SIG-M5 treated with dmso at 0.1 percent for 504 hours (cell line): ENCODE measurements around the gene CFHR1.
A peak's percentile ranks its signal among the peaks of the same experiment; 100 is the strongest.
"Not testable (repeated sequence)": the region's sequence is repeated elsewhere in the genome, so short reads cannot be mapped to it uniquely, and the experiment has no call there.

Experiments used
- DNase-seq: peaks from one replicate; lab custom pipeline; 2025; ENCODE audit not compliant: unreplicated experiment; lab: John Stamatoyannopoulos, UW

Gene CFHR1

DNA sequence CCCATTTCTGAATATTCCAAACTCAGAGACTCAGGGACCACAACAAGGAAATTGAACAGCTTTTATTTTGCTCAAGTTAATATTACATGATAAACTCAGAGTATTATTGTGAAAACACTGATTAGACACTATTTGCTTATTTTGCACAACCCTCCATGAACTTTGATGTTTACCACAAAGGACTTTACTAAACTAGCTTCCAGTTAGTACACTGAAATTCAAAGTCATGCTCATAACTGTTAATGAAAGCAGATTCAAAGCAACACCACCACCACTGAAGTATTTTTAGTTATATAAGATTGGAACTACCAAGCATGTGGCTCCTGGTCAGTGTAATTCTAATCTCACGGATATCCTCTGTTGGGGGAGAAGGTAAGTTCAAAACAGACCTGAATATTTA, at the start of gene CFHR1:
TSS of gene CFHR1 (plus strand) at position 201 of the 400 bp plus-strand sequence. CDS start at position 315, 114 bp downstream.
- DNase-seq: not testable (repeated sequence)

GRCh38 chr1:196769823-196770222, 49.7 kb upstream of the CFHR1 start:
- not testable (repeated sequence) for DNase-seq

GRCh38 chr1:196773713-196774112, 45.8 kb upstream of the CFHR1 start:
- DNase-seq: no peak

DNA sequence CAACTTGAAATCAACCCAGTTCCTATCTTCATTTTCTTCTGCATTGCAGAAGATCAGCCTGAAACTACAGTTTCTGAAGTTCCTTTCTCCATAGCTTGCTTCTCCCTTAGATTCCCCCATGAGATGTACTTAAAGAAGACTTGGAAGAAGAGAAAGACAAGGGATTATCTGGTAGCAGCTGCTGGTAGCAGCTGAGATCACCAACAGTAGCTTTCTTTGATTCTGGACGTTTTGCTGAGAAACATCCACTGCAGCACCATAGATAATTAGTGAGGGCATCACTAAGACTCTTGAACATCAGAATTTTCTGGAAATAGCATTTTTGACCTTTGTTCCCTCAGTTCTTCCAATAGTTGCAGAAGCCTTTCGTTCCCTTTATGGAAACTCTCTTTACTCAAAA, 45.4 kb upstream of the CFHR1 start:
- no peak for DNase-seq

DNA sequence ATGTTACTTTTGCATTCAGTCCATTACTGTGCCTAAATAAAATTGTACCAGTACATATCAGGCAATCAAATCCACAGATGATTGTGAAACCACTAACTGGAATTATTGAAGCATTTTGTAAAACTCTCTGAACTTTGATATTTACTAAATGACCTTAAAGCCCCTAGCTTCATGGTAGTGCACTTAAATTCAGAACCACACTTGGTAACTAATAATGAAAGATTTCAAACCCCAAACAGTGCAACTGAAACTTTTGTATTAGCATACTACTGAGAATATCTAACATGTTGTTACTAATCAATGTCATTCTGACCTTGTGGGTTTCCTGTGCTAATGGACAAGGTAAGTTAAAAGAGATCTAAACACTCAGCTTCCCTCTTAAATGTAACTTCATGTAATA, 44.9 kb upstream of the CFHR1 start, which contains the start of gene CFHR3:
TSS of gene CFHR3 (plus strand) at position 238 of the 400 bp plus-strand sequence. CDS start at position 285, 47 bp downstream.
- no peak for DNase-seq

GRCh38 chr1:196777603-196778002, 41.9 kb upstream of the CFHR1 start:
- no peak for DNase-seq

GRCh38 chr1:196779093-196779492, 40.4 kb upstream of the CFHR1 start:
- no peak for DNase-seq

DNA sequence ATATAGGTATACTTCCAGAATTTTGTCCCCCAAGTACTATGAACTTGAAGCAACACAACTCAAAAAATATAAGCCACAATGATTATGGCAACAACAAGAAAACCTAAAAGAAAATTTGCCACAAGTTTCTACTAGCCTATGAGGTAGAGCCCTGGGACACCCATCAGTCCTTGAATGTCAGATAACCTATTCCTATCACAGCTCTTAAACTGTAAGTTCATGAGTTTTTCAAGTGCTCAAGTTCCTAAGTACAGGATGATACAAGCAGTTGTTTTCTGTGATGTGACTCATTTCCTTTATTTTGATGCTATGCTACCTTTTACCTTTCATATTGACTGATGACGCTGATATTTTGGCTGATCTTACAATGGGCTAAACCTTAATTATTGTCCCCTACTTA, 28.3 kb upstream of the CFHR1 start:
- not testable (repeated sequence) for DNase-seq

GRCh38 chr1:196794103-196794502, 25.4 kb upstream of the CFHR1 start:
- not testable (repeated sequence) for DNase-seq

DNA sequence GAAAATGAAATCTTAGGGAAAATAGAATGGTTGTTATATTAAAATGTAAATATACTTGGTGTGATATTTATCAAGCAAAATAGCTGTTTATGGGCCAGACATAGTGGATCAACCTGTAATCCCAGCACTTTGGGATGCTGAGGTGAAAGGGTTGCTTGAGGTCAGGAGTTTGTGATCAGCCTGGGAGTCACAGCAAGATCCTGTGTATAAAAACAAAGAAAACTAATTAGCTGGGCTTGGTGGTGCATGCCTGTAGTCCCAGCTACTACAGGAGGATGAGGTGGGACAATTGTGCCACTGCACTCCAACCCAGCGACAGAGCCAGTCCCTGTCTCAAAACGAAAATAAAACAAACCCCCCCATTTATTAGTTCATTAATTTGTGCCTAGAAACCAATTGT, 21.6 kb upstream of the CFHR1 start:
- DNase-seq: no peak

DNA sequence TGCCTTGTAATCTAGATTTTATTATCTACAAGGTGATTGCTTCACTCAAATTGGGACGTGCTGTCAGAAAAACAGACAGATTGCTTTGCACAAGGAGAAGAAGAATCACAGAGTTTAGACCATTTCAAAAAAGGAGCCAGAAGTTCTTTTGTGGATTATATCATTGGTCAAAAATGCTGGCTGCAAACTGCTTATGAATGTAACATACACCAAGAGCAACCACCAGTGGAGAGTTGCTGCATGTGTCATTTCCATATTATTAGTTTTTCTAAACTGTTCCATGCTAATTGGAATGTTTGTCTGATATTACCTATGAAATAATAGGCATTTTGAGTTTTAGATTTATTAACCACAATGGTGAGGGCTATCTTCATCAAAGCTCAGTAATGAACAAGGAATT, 17.6 kb upstream of the CFHR1 start:
- DNase-seq: not testable (repeated sequence)

DNA sequence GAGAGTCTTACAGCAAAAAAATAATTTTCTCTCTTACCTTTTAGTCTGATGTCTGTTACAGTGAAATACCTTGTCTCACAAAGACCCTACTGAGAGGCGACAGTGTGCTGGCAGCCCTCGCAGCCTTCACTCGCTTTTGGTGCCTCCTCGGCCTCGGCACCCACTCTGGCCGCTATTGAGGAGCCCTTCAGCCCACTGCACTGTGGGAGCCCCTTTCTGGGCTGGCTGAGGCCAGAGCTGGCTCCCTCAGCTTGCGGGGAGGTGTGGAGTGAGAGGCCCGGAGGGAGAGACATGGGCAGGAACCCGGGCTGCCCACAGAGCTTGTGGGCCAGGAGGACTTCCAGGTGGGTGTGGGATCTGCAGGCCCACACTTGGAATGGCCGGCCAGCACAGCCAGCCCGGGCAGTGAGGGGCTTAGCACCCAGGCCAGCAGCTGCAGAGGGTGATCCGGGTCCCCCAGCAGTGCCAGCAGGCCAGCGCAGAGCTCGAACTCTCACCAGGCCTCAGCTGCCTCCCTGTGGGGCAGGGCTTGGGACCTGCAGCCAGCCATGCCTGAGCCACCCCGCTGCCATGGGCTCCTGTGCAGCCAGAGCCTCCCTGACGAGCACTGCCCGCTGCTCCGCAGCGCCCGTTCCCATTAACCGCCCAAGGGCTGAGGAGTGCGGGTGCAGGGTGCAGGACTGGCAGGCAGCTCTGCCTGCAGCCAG, 10.8 kb upstream of the CFHR1 start:
- DNase-seq: no peak

- DNase-seq: not testable (repeated sequence)
Observed at GRCh38 chr1:196817442-196817841, 2.1 kb upstream of the CFHR1 start.

GRCh38 chr1:196827860-196828259, 8.3 kb downstream of the CFHR1 start:
- DNase-seq: peak; percentile 58

DNA sequence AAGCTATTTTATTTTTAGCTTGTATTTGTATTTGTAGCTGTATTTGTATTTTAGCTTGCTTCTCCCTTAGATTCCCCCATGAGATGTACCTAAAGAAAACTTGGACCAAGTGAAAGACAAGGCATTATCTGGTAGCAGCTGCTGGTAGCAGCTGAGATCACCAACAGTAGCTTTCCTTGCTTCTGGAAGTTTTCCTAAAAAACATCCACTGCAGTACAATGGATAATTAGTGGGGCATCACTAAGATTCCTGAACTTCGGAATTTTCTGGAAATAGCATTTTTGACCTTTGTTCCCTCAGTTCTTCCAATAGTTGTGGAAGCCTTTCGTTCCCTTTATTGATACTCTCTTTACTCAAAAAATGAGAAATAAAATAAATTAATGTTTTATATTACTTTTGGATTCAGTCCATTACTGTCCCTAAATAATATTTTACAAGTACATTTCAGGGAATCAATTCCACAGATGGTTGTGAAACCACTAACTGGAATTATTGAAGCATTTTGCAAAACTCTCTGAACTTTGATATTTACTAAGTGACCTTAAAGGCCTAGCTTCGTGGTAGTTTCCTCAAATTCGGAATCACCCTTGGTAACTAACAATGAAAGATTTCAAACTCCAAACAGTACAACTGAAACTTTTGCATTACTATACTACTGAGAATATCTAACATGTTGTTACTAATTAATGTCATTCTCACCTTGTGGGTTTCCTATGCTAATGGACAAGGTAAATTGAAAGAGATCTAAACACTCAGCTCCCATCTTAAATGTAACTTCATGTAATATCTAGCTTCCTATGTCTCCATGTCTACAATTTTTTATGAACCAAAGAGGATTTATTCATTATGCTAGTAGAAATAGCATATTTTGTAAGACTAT, 30.3 kb downstream of the CFHR1 start:
- DNase-seq: not testable (repeated sequence)

- no peak for DNase-seq
Observed at GRCh38 chr1:196856053-196856452, 36.5 kb downstream of the CFHR1 start.

DNA sequence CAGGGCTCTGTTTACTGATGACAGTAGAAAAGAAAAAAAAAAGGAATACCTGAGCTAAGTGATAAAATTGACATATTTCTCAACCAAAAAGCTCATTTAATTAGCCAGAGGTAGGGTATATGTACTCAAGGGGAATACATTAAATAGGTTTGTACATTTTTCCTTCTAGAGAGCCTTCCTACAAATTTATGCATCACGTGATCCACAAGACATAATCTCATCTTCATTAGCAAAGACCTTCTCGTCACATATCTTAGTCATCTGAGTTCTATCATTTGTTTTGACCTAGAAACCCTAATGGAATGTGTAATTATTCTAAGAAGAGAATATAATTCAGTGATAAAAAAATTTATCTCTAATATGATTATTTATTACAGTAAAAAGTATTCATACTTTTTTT, 37.7 kb downstream of the CFHR1 start:
- no peak for DNase-seq

DNA sequence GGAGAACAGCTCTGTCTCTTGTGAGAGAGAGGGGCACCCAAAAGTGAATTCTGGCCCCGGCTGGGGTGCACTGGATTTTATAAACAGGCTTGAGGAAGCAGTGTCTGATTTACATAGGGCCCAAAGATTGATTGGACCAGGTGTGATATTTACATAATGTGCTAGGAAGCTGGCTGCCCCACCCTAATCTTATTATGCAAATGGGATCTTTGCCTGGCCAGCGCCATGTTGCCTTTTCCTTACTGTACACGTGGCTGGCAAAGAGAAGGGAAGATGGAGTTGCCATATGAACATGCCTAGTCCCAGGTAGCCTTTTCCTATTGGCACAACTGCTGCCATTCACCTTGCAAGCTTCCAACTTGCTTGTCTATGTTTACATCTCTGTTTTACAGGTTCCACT, 39.3 kb downstream of the CFHR1 start:
- no peak for DNase-seq

DNA sequence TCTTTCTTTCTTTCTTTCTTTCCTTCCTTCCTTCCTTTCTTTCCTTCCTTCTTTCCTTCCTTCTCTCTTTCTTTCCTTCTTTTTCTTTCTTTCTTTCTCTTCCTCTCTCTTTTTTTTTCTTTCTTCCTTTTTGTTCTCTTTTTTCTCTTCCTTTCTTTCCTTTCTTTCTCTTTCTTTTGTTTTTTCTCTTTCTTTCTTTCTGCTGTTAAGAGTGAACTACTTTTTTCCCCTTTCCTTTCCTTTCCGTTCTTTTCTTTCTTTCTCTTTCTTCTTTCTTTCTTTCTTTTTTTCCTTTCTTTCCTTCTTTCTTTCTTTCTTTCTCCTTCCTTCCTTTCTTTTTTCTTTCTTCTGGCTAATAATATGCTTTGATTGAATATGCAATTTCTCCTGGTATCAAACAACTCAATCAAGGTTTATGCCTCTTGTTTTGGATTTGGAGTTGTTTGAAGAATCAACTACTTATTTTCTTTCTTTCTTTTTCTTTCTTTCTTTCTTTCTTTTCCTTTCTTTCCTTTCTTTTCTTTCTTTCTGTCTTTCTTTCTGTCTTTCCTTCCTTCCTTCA, 40.9 kb downstream of the CFHR1 start:
- no peak for DNase-seq

DNA sequence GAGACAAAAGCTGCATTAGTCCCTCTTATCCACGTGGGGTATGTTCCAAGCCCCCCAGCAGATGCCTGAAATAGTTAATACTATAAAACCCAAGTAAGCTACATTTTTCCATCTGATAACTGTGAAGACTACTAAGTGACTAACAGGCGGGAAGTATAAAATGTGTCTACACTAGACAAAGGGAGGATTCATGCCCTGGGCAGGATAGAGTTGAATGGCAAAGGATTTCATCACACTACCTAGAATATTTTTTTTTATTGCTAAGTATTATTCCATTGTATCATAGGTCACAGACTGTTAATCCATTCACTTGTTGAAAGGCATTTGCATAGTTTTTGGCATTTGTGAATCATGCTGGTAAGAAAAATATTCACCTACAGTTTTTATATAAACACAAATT, 41.9 kb downstream of the CFHR1 start:
- DNase-seq: no peak

- no peak for DNase-seq
Observed at GRCh38 chr1:196866974-196867373, 47.4 kb downstream of the CFHR1 start.

DNA sequence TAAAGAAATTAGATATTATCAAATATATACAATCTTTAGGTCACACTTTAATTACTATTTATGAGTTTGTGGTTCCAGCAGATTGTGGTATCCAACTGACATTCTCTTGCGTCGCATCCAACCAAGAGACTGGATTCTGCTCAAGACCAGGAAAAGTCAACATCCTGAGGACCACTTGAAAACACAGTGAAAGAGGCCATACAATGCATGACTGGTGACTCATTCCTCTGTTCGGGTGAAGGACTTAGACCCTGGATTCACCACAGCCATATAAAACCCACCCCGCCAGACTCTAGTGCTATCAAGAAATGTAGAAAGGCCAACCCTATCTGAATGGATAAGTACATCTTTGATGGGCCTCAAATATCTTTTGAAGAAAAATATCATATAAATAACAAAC, 53.9 kb downstream of the CFHR1 start:
- no peak for DNase-seq
